Peyer's patch (tissue), 4 donors: ENCODE results near the gene TMEM121.

Experiments
- CTCF ChIP-seq, 6 experiments: fragments of 450-650 bp in 4 of 6; fragments of 200-600 bp in 2 of 6; sonication (generic) in 1 of 6; IDR thresholded peaks; one replicate each; pipeline ENCODE4 v1.5.1; 2017 to 2019; ENCODE audit warnings: antibody characterized with exemption in 6 of 6, mild to moderate bottlenecking in 3 of 6, moderate library complexity in 1 of 6
- POLR2A ChIP-seq, 2 donors: fragments of 450-650 bp; IDR thresholded peaks; one replicate each; pipeline ENCODE4 v1.5.1; 2017; ENCODE audit warnings: antibody characterized with exemption in 2 of 2, mild to moderate bottlenecking in 2 of 2, moderate library complexity in 2 of 2

GRCh38 chr14:105486163-105486973, 40.0 kb upstream of the TMEM121 start, which contains the start of gene CRIP1:
- TF ChIP-seq POLR2A (IDR thresholded peaks at IDR 0.05), result no peak
- TF ChIP-seq CTCF (IDR thresholded peaks at IDR 0.05), result no peak
